WTC11 (cell line): ENCODE measurements around the gene PPP2R1B.

Source experiments
- CREM ChIP-seq: sonication (generic); formaldehyde crosslinking; IDR thresholded peaks from 2 replicates; pipeline ENCODE4 v1.8.1; 2022; ENCODE audit warnings: mild to moderate bottlenecking, missing genetic modification reagents, moderate library complexity
- CTCF ChIP-seq: fragments of 200-600 bp; IDR thresholded peaks from 2 replicates; pipeline ENCODE4 v1.8.0; 2022; ENCODE audit warnings: antibody characterized with exemption
- STAT6 ChIP-seq: sonication (generic); formaldehyde crosslinking; conservative IDR thresholded peaks from 2 replicates; pipeline ENCODE4 v1.8.1; 2023; ENCODE audit warnings: mild to moderate bottlenecking, low read depth, missing genetic modification reagents, moderate library complexity
- USF2 ChIP-seq: sonication (generic); formaldehyde crosslinking; IDR thresholded peaks from 2 replicates; pipeline ENCODE4 v1.8.1; 2023; ENCODE audit warnings: mild to moderate bottlenecking, missing genetic modification reagents, moderate library complexity

- TF ChIP-seq CTCF (no peak), STAT6 (CRISPR knock-in tag) (no peak), USF2 (no peak), CREM (CRISPR knock-in tag) (no peak)
Observed at GRCh38 chr11:111801135-111801534, 34.9 kb upstream of the PPP2R1B start.
